ENCODE measurements around the gene ZNF598.

DNA sequence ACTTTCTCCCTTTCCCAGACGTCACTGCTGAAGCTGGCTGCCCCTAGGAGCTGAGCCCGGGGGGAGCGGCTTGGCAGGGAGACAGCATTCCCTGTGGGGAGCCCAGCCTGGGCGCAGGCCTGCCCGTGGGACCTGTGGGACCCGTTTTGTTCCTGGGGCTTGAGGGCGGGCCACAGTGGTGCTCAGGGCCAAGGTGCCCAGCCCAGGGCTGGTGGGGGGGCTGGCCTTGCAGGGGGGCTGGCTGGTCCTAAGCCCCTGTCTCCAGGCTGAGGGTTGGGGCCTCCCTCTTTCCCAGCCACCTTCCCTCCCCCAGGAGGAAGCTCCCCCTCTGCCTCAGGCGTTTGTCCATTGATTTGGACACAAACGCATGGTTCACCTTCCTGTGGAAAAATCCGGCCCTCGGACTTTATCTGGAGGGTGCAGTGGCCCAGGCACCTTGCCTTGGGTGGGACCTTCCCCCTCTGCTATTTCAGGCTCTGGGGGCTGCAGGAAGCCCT lies 21.5 kb upstream of the ZNF598 start:
- TF ChIP-seq, protein P1, sequence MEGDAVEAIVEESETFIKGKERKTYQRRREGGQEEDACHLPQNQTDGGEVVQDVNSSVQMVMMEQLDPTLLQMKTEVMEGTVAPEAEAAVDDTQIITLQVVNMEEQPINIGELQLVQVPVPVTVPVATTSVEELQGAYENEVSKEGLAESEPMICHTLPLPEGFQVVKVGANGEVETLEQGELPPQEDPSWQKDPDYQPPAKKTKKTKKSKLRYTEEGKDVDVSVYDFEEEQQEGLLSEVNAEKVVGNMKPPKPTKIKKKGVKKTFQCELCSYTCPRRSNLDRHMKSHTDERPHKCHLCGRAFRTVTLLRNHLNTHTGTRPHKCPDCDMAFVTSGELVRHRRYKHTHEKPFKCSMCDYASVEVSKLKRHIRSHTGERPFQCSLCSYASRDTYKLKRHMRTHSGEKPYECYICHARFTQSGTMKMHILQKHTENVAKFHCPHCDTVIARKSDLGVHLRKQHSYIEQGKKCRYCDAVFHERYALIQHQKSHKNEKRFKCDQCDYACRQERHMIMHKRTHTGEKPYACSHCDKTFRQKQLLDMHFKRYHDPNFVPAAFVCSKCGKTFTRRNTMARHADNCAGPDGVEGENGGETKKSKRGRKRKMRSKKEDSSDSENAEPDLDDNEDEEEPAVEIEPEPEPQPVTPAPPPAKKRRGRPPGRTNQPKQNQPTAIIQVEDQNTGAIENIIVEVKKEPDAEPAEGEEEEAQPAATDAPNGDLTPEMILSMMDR (IDR thresholded peaks at IDR 0.05; ENCODE audit: insufficient read depth, low read length, poor library complexity, severe bottlenecking), result no peak
- no peak for TF ChIP-seq EZH2phosphoT487 (conservative IDR thresholded peaks at IDR 0.05; ENCODE audit: low read length)

Data from SU-DHL-6 (cell line).